Colonic mucosa (tissue), 4 donors: Measurements from ENCODE around the gene NBAS. TPM values are rescaled to one million over a fixed set of nuclear protein-coding genes. Genes with fewer than 3 reads are reported as not detected.

ENCODE experiments used
- DNase-seq: peaks from one replicate; pipeline ENCODE4 v3.0.0-alpha.2; 2020
- H3K27ac ChIP-seq: fragments of 200-600 bp; one replicate; pipeline ENCODE4 v1.8.0; 2021
- H3K27me3 ChIP-seq: fragments of 200-600 bp; one replicate; pipeline ENCODE4 v1.8.0; 2021
- H3K36me3 ChIP-seq: fragments of 200-600 bp; one replicate; pipeline ENCODE4 v1.8.0; 2021
- H3K4me1 ChIP-seq: fragments of 200-600 bp; one replicate; pipeline ENCODE4 v1.8.0; 2021; ENCODE audit warnings: mild to moderate bottlenecking
- H3K4me3 ChIP-seq: fragments of 200-600 bp; one replicate; pipeline ENCODE4 v1.8.0; 2021
- H3K9ac ChIP-seq, 2 donors: one replicate each; pipeline ENCODE4 v1.7.0; 2013; ENCODE audit warnings: control low read depth in 2 of 2, low read depth in 2 of 2, low read length in 2 of 2
- H3K9me3 ChIP-seq: fragments of 200-600 bp; one replicate; pipeline ENCODE4 v1.8.0; 2021
- intact Hi-C: fragments of 100-400 bp; cut with DNase I; formaldehyde crosslinking; loops from one replicate; pipeline ENCODE4 v1.14.1; 2022
- total RNA-seq, 2 donors: library from RNA; stranded (reverse); fragmentation: NEBNext Ultra II Directional in 1 of 2; extraction: Animal tissue kit (Norgen Biotek cat#: 25700) in 1 of 2; gene quantifications; one replicate each; pipeline ENCODE4 v1.2.1, GENCODE V29; 2021
- TF ChIP-seq, protein P1 (sequence below): fragments of 200-600 bp; IDR thresholded peaks from one replicate; pipeline ENCODE4 v1.8.0; 2022; ENCODE audit warnings: antibody characterized with exemption, mild to moderate bottlenecking
- donor health status: healthy.
- donor health status: DM: no; HTN: no; CAD: no.
- donor health status: DM: no; HTN: no; CAD: no.

NBAS gene
- total RNA-seq, 2 donors from 2014 or later = 34.4 to 38.9 TPM

GRCh38 chr2:15426606-15427005 is 134.5 kb downstream of the NBAS start:
- Histone ChIP-seq H3K36me3 (no peaks in the 10 kb centered on the region), H3K27me3 (no peaks in the 10 kb centered on the region), H3K4me1 (no peaks in the 10 kb centered on the region), H3K27ac (no peak overlapping the region), H3K9me3 (no peaks in the 10 kb centered on the region), H3K9ac (no peak overlapping the region), H3K4me3 (no peak overlapping the region)
- intact Hi-C loops = no loop called here
- no peak for DNase-seq
- TF ChIP-seq, protein P1, sequence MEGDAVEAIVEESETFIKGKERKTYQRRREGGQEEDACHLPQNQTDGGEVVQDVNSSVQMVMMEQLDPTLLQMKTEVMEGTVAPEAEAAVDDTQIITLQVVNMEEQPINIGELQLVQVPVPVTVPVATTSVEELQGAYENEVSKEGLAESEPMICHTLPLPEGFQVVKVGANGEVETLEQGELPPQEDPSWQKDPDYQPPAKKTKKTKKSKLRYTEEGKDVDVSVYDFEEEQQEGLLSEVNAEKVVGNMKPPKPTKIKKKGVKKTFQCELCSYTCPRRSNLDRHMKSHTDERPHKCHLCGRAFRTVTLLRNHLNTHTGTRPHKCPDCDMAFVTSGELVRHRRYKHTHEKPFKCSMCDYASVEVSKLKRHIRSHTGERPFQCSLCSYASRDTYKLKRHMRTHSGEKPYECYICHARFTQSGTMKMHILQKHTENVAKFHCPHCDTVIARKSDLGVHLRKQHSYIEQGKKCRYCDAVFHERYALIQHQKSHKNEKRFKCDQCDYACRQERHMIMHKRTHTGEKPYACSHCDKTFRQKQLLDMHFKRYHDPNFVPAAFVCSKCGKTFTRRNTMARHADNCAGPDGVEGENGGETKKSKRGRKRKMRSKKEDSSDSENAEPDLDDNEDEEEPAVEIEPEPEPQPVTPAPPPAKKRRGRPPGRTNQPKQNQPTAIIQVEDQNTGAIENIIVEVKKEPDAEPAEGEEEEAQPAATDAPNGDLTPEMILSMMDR = no peak

- Histone ChIP-seq H3K9ac (no peak overlapping the region), H3K27me3 (no peaks in the 10 kb centered on the region), H3K27ac (no peak overlapping the region), H3K9me3 (no peaks in the 10 kb centered on the region), H3K36me3 (no peaks in the 10 kb centered on the region), H3K4me1 (no peaks in the 10 kb centered on the region), H3K4me3 (no peak overlapping the region)
- intact Hi-C loops = no loop called here
- TF ChIP-seq, protein P1 = no peak
- peak; percentile 35 for DNase-seq
Measured at GRCh38 chr2:15425712-15426111, 135.4 kb downstream of the NBAS start.

- H3K9ac ChIP-seq = no peak overlapping the region
- no peaks in the 10 kb centered on the region for H3K4me1 ChIP-seq
- no peak for DNase-seq
- intact Hi-C loops = no loop called here
- TF ChIP-seq, protein P1 = no peak
- no peaks in the 10 kb centered on the region for H3K9me3 ChIP-seq
- H3K27me3 ChIP-seq = no peaks in the 10 kb centered on the region
- H3K4me3 ChIP-seq = no peak overlapping the region
- no peak overlapping the region for H3K27ac ChIP-seq
- H3K36me3 ChIP-seq = no peaks in the 10 kb centered on the region
Measured at GRCh38 chr2:15421753-15422152, 139.4 kb downstream of the NBAS start.

DNA sequence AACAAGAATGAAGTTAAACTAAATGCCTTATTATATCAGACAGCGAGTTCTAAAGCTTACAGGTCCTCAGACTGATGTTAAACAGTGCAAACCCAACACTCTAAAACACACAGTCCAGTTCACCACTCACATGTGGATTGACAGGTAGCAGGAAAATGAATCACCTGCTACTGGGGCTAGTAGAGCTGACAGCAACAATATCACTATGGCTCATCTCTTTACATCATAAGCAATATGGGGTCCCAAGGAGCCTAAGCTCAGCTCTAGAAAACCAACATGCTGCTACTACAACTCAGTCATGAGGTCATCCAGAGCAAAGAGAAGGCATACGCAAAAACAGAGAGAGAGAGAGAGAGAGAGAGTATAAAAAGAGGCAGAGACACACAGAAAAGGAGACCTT is 145.4 kb downstream of the NBAS start:
- Histone ChIP-seq H3K4me3 (no peak overlapping the region), H3K36me3 (no peaks in the 10 kb centered on the region), H3K27ac (no peak overlapping the region), H3K9me3 (no peaks in the 10 kb centered on the region), H3K9ac (no peak overlapping the region), H3K4me1 (no peaks in the 10 kb centered on the region), H3K27me3 (no peaks in the 10 kb centered on the region)
- no peak for DNase-seq
- TF ChIP-seq, protein P1 = no peak
- intact Hi-C loops = no loop called here

DNA sequence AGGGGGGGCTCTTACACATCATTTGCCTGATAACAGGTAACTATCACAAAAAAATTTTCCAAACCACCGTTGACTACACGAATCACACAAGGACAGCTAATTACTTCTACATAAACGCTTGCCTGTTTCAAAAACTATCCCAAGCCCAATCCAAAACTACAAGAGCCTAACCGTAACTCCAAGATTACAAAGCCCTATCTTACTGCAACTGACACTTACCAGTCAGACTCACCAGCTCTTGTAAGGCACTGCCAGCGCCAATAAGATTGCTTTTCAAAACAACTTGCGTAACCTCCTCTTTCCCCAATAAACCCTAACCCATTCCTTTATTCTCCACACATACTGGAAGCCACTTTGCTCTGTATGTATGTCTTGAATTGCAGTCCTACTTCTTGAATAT is 148.4 kb downstream of the NBAS start:
- intact Hi-C loops = no loop called here
- no peaks in the 10 kb centered on the region for H3K27me3 ChIP-seq
- DNase-seq = no peak
- no peaks in the 10 kb centered on the region for H3K9me3 ChIP-seq
- no peaks in the 10 kb centered on the region for H3K36me3 ChIP-seq
- no peak overlapping the region for H3K4me3 ChIP-seq
- TF ChIP-seq, protein P1 = no peak
- no peak overlapping the region for H3K9ac ChIP-seq
- H3K4me1 ChIP-seq = no peaks in the 10 kb centered on the region
- no peak overlapping the region for H3K27ac ChIP-seq

DNA sequence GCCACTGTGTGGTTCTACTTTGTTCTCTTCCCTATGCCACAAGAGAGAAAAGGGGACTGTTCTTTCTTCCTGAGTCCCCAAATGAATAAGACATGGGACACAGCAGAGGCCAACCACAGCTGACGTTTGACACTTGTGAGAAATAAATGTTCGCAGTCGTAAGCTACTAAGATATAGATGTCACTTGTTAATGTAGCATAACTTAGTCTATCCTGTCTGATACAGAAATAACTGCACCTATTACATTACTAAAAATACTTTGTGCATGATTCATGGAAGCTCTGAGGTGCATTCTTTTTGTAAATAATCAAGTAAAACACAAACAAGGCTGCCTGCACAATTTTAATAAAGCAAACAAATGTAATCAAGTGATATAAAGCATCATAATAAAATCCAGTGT is 148.8 kb downstream of the NBAS start:
- no peaks in the 10 kb centered on the region for H3K36me3 ChIP-seq
- no peak overlapping the region for H3K4me3 ChIP-seq

More for the DNA sequence above, 148.8 kb downstream of the NBAS start:
- Histone ChIP-seq H3K4me1 (no peaks in the 10 kb centered on the region), H3K9ac (no peak overlapping the region), H3K27ac (no peak overlapping the region), H3K27me3 (no peaks in the 10 kb centered on the region), H3K9me3 (no peaks in the 10 kb centered on the region)
- intact Hi-C loops = no loop called here
- no peak for DNase-seq
- TF ChIP-seq, protein P1 = no peak
